ENCODE results near the gene HOXD4. TPM values are rescaled to one million over a fixed set of nuclear protein-coding genes. Genes with fewer than 3 reads are reported as not detected.

The HOXD4 gene
- total RNA-seq, 4 donors from 2014 or later, result 2.2 to 25.5 (median 15.3) TPM

DNA sequence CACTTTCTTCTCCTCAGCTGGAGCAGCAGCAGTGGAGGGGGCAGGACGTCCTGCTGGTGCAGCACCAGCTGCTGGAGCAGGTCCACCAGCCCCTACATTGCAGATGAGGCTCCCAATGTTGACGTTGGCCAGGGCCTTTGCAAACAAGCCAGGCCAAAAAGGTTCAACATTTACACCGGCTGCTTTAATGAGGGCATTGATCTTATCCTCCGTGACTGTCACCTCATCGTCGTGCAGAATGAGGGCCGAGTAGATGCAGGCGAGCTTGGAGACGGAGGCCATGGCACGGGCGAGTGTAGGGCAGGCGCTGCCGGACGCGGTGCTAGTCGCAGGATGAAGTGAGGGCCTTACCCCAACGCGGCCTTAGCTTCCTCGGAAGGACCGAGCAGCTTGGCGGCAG, 49.6 kb downstream of the HOXD4 start:
- H3K4me3 ChIP-seq, result no peak overlapping the region
- no peaks in the 10 kb centered on the region for H3K36me3 ChIP-seq
- peaks cover 0 to 4% (median 1%) of the 10 kb centered on the region in 4 donors for H3K4me1 ChIP-seq
- TF ChIP-seq EP300 (IDR thresholded peaks at IDR 0.05; ENCODE audit: low read depth) (no peak), POLR2A (IDR thresholded peaks at IDR 0.05) (no peak)
- TF ChIP-seq, protein P1, sequence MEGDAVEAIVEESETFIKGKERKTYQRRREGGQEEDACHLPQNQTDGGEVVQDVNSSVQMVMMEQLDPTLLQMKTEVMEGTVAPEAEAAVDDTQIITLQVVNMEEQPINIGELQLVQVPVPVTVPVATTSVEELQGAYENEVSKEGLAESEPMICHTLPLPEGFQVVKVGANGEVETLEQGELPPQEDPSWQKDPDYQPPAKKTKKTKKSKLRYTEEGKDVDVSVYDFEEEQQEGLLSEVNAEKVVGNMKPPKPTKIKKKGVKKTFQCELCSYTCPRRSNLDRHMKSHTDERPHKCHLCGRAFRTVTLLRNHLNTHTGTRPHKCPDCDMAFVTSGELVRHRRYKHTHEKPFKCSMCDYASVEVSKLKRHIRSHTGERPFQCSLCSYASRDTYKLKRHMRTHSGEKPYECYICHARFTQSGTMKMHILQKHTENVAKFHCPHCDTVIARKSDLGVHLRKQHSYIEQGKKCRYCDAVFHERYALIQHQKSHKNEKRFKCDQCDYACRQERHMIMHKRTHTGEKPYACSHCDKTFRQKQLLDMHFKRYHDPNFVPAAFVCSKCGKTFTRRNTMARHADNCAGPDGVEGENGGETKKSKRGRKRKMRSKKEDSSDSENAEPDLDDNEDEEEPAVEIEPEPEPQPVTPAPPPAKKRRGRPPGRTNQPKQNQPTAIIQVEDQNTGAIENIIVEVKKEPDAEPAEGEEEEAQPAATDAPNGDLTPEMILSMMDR (IDR thresholded peaks at IDR 0.05), result no peak
- H3K27ac ChIP-seq, result no peak overlapping the region
- intact Hi-C loops (cut with DNase I; ENCODE audit: low total_unique reads), result no loop called here
- in situ Hi-C loops (cut with MboI; ENCODE audit: low pct_ligation_motif_present in 1 of 4, low pct_unique_long_range_greater_than_20kb in 1 of 4, low sequenced_read_pairs in 3 of 4), result no loop called here
- DNase-seq, result no peak
- H3K27me3 ChIP-seq, result peaks cover 5% of the 10 kb centered on the region
- 85 to 88% methylated on average over 11 to 21 of the region's 21 CpGs for WGBS, 2 donors (ENCODE audit: low coverage in 1 of 2)
- H3K9me3 ChIP-seq, result no peaks in the 10 kb centered on the region

DNA sequence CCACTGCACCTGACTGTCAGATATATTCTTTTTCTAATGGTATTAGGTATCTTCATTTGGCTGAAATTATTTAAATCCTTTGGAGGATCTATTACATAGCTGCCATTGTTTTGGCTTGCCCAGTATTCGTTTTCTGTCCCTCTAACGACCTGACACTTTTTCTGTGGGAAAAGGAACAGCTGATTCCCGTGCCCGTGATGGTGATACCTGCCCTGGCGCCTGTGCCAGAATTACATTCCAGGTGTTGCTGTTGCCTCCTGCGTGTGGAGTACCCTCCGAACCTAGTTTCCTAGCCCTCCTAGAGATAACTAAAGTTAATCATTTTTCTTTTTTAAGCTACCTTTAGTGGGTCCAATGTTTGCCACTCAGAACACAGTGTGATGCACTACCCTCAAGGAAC, 51.1 kb downstream of the HOXD4 start:
- Histone ChIP-seq H3K4me3 (no peak overlapping the region), H3K36me3 (no peaks in the 10 kb centered on the region), H3K27me3 (no peaks in the 10 kb centered on the region), H3K9me3 (no peaks in the 10 kb centered on the region), H3K27ac (no peak overlapping the region), H3K4me1 (peaks cover 0 to 4% (median 1%) of the 10 kb centered on the region in 4 donors)
- 82 to 88% methylated on average over 4 to 7 of the region's 7 CpGs for WGBS, 2 donors (ENCODE audit: low coverage in 1 of 2)
- TF ChIP-seq POLR2AphosphoS5 (IDR thresholded peaks at IDR 0.05) (no peak), EP300 (IDR thresholded peaks at IDR 0.05; ENCODE audit: low read depth) (no peak), POLR2A (IDR thresholded peaks at IDR 0.05) (no peak)
- TF ChIP-seq, protein P1 (IDR thresholded peaks at IDR 0.05), result no peak
- no peak for DNase-seq
- in situ Hi-C loops (cut with MboI; ENCODE audit: low pct_ligation_motif_present in 1 of 4, low pct_unique_long_range_greater_than_20kb in 1 of 4, low sequenced_read_pairs in 3 of 4) (no loop called here), intact Hi-C loops (cut with DNase I; ENCODE audit: low total_unique reads) (no loop called here)

Small RNAs within 50 kb of the gene (small RNA-seq; reads per million reads assigned to genes)
- 115,722 to 425,525 (median 355,037) reads per million in 4 donors for gene MIR10B

Other genes with a start within 250 kb of the HOXD4 start
- 10 to 100 TPM; 18.0 to 33.6 (median 25.7) TPM for gene LNPK, start 149.3 kb upstream of the HOXD4 start, total RNA-seq
- gene EVX2, start 67.6 kb upstream of the HOXD4 start, total RNA-seq, result not detected
- gene HOXD13, start 58.8 kb upstream of the HOXD4 start, total RNA-seq, result under 1 TPM in 1 of 4 donors, not detected in 3; 0.32 TPM
- gene HOXD12, start 51.8 kb upstream of the HOXD4 start, total RNA-seq, result not detected
- 10 to 100 TPM in 1 of 4 donors, 1 to 10 TPM in 2, under 1 TPM in 1; 0.41 to 13.5 (median 4.4) TPM for gene HOXD11, start 44.3 kb upstream of the HOXD4 start, total RNA-seq
- 10 to 100 TPM in 2 of 4 donors, 1 to 10 TPM in 2; 1.1 to 25.1 (median 7.6) TPM for gene HOXD10, start 34.8 kb upstream of the HOXD4 start, total RNA-seq
- 10 to 100 TPM in 2 of 4 donors, 1 to 10 TPM in 2; 2.7 to 13.3 (median 7.5) TPM for gene HOXD9, start 28.8 kb upstream of the HOXD4 start, total RNA-seq
- 10 to 100 TPM in 2 of 4 donors, 1 to 10 TPM in 2; 7.8 to 23.5 (median 13.4) TPM for gene HOXD8, start 21.8 kb upstream of the HOXD4 start, total RNA-seq
- 10 to 100 TPM in 1 of 4 donors, 1 to 10 TPM in 2, not detected in 1; 2.0 to 15.7 (median 7.6) TPM for gene HOXD3, start 5.8 kb downstream of the HOXD4 start, total RNA-seq
- 10 to 100 TPM in 1 of 4 donors, 1 to 10 TPM in 3; 4.1 to 12.9 (median 4.5) TPM for gene HOXD1, start 37.1 kb downstream of the HOXD4 start, total RNA-seq
- gene MTX2, start 117.9 kb downstream of the HOXD4 start, total RNA-seq, result 10 to 100 TPM in 3 of 4 donors, 1 to 10 TPM in 1; 3.8 to 43.6 (median 28.6) TPM

All from transverse colon (tissue), 4 donors.